ENCODE results near the gene IGFN1.

IGFN1 gene

GRCh38 chr1:201167041-201167991, 23.3 kb upstream of the IGFN1 start:
- Histone ChIP-seq H3K36me3 (ENCODE audit: control insufficient read depth, insufficient read depth, low read length) (no peaks in the 10 kb centered on the region), H3K9ac (ENCODE audit: low read length) (no peak overlapping the region), H2BK5ac (ENCODE audit: low read length) (no peak overlapping the region), H2BK120ac (ENCODE audit: low read depth, low read length) (no peak overlapping the region), H3K27ac (ENCODE audit: low read depth, low read length) (no peak overlapping the region), H4K8ac (ENCODE audit: low read depth, low read length) (no peak overlapping the region), H3K4ac (ENCODE audit: low read depth, low read length) (no peak overlapping the region), H2AK5ac (ENCODE audit: low read length) (no peak overlapping the region), H2BK15ac (replicated peaks; ENCODE audit: low read depth) (no peak overlapping the region), H3K4me3 (ENCODE audit: low read length) (no peak overlapping the region), H3K79me1 (ENCODE audit: low read length) (no peaks in the 10 kb centered on the region), H3K18ac (ENCODE audit: low read length) (peak overlapping the region; percentile 35), H4K5ac (ENCODE audit: low read length) (no peak overlapping the region), H3K79me2 (ENCODE audit: control insufficient read depth, insufficient read depth, low read length) (no peaks in the 10 kb centered on the region), H3K23ac (ENCODE audit: low read length) (no peak overlapping the region), H3K56ac (ENCODE audit: low read length) (no peak overlapping the region), H3K4me2 (ENCODE audit: low read length) (no peak overlapping the region), H3K4me1 (ENCODE audit: control insufficient read depth, low read depth, low read length) (peaks cover 2% of the 10 kb centered on the region), H3K27me3 (ENCODE audit: insufficient read depth, low read length, poor library complexity) (peaks cover 2% of the 10 kb centered on the region)
- DNase-seq: no peak
- WGBS (ENCODE audit: extremely low coverage, insufficient coverage, low lambda C conversion rate): no CpG with 5 or more reads among the region's 13 CpGs

GRCh38 chr1:201169203-201169602, 21.4 kb upstream of the IGFN1 start:
- Histone ChIP-seq H3K79me2 (ENCODE audit: control insufficient read depth, insufficient read depth, low read length) (no peaks in the 10 kb centered on the region), H3K18ac (ENCODE audit: low read length) (no peak overlapping the region), H3K27me3 (ENCODE audit: insufficient read depth, low read length, poor library complexity) (peaks cover 2% of the 10 kb centered on the region), H3K4me2 (ENCODE audit: low read length) (no peak overlapping the region), H3K4me1 (ENCODE audit: control insufficient read depth, low read depth, low read length) (peaks cover 2% of the 10 kb centered on the region), H3K27ac (ENCODE audit: low read depth, low read length) (no peak overlapping the region), H3K23ac (ENCODE audit: low read length) (no peak overlapping the region), H2BK5ac (ENCODE audit: low read length) (no peak overlapping the region), H3K4me3 (ENCODE audit: low read length) (no peak overlapping the region), H4K8ac (ENCODE audit: low read depth, low read length) (no peak overlapping the region), H2BK120ac (ENCODE audit: low read depth, low read length) (no peak overlapping the region), H3K9ac (ENCODE audit: low read length) (no peak overlapping the region), H3K56ac (ENCODE audit: low read length) (no peak overlapping the region), H3K79me1 (ENCODE audit: low read length) (no peaks in the 10 kb centered on the region), H3K36me3 (ENCODE audit: control insufficient read depth, insufficient read depth, low read length) (no peaks in the 10 kb centered on the region), H2BK15ac (replicated peaks; ENCODE audit: low read depth) (no peak overlapping the region), H3K4ac (ENCODE audit: low read depth, low read length) (no peak overlapping the region), H4K5ac (ENCODE audit: low read length) (no peak overlapping the region), H2AK5ac (ENCODE audit: low read length) (no peak overlapping the region)
- no CpG with 5 or more reads among the region's 3 CpGs for WGBS (ENCODE audit: extremely low coverage, insufficient coverage, low lambda C conversion rate)
- no peak for DNase-seq

GRCh38 chr1:201169971-201170532, 20.6 kb upstream of the IGFN1 start:
- Histone ChIP-seq H3K27ac (ENCODE audit: low read depth, low read length) (no peak overlapping the region), H3K9ac (ENCODE audit: low read length) (peak overlapping the region; percentile 41), H2BK120ac (ENCODE audit: low read depth, low read length) (no peak overlapping the region), H3K79me1 (ENCODE audit: low read length) (no peaks in the 10 kb centered on the region), H3K23ac (ENCODE audit: low read length) (no peak overlapping the region), H3K4ac (ENCODE audit: low read depth, low read length) (no peak overlapping the region), H3K4me3 (ENCODE audit: low read length) (no peak overlapping the region), H3K18ac (ENCODE audit: low read length) (no peak overlapping the region), H2BK5ac (ENCODE audit: low read length) (no peak overlapping the region), H4K8ac (ENCODE audit: low read depth, low read length) (no peak overlapping the region), H3K36me3 (ENCODE audit: control insufficient read depth, insufficient read depth, low read length) (no peaks in the 10 kb centered on the region), H3K56ac (ENCODE audit: low read length) (peak overlapping the region; percentile 75), H3K27me3 (ENCODE audit: insufficient read depth, low read length, poor library complexity) (no peaks in the 10 kb centered on the region), H3K4me1 (ENCODE audit: control insufficient read depth, low read depth, low read length) (peaks cover 2% of the 10 kb centered on the region), H3K79me2 (ENCODE audit: control insufficient read depth, insufficient read depth, low read length) (no peaks in the 10 kb centered on the region), H4K5ac (ENCODE audit: low read length) (no peak overlapping the region), H2AK5ac (ENCODE audit: low read length) (no peak overlapping the region), H3K4me2 (ENCODE audit: low read length) (peak overlapping the region; percentile 56), H2BK15ac (replicated peaks; ENCODE audit: low read depth) (no peak overlapping the region)
- no CpG with 5 or more reads among the region's 2 CpGs for WGBS (ENCODE audit: extremely low coverage, insufficient coverage, low lambda C conversion rate)
- DNase-seq: no peak

GRCh38 chr1:201170533-201171062, 20.0 kb upstream of the IGFN1 start:
- Histone ChIP-seq H3K79me2 (ENCODE audit: control insufficient read depth, insufficient read depth, low read length) (no peaks in the 10 kb centered on the region), H3K4me1 (ENCODE audit: control insufficient read depth, low read depth, low read length) (peaks cover 2% of the 10 kb centered on the region), H3K36me3 (ENCODE audit: control insufficient read depth, insufficient read depth, low read length) (no peaks in the 10 kb centered on the region), H4K8ac (ENCODE audit: low read depth, low read length) (no peak overlapping the region), H3K27me3 (ENCODE audit: insufficient read depth, low read length, poor library complexity) (no peaks in the 10 kb centered on the region), H3K79me1 (ENCODE audit: low read length) (no peaks in the 10 kb centered on the region), H3K56ac (ENCODE audit: low read length) (peak overlapping the region; percentile 75), H2AK5ac (ENCODE audit: low read length) (no peak overlapping the region), H2BK120ac (ENCODE audit: low read depth, low read length) (no peak overlapping the region), H3K4me3 (ENCODE audit: low read length) (peak overlapping the region; percentile 51), H3K4me2 (ENCODE audit: low read length) (peak overlapping the region; percentile 76), H3K27ac (ENCODE audit: low read depth, low read length) (peak overlapping the region; percentile 54), H3K23ac (ENCODE audit: low read length) (no peak overlapping the region), H3K9ac (ENCODE audit: low read length) (peak overlapping the region; percentile 66), H3K18ac (ENCODE audit: low read length) (peak overlapping the region; percentile 47), H2BK15ac (replicated peaks; ENCODE audit: low read depth) (no peak overlapping the region), H3K4ac (ENCODE audit: low read depth, low read length) (no peak overlapping the region), H4K5ac (ENCODE audit: low read length) (no peak overlapping the region), H2BK5ac (ENCODE audit: low read length) (no peak overlapping the region)
- no CpG with 5 or more reads among the region's 26 CpGs for WGBS (ENCODE audit: extremely low coverage, insufficient coverage, low lambda C conversion rate)
- DNase-seq: peak; percentile 94

- Histone ChIP-seq H3K4me1 (ENCODE audit: control insufficient read depth, low read depth, low read length) (peaks cover 2% of the 10 kb centered on the region), H2BK15ac (replicated peaks; ENCODE audit: low read depth) (no peak overlapping the region), H3K23ac (ENCODE audit: low read length) (no peak overlapping the region), H2BK120ac (ENCODE audit: low read depth, low read length) (peak overlapping the region; percentile 55), H2AK5ac (ENCODE audit: low read length) (no peak overlapping the region), H3K56ac (ENCODE audit: low read length) (peak overlapping the region; percentile 69), H3K18ac (ENCODE audit: low read length) (peak overlapping the region; percentile 47), H3K4me3 (ENCODE audit: low read length) (peak overlapping the region; percentile 51), H3K36me3 (ENCODE audit: control insufficient read depth, insufficient read depth, low read length) (no peaks in the 10 kb centered on the region), H3K79me2 (ENCODE audit: control insufficient read depth, insufficient read depth, low read length) (no peaks in the 10 kb centered on the region), H4K5ac (ENCODE audit: low read length) (no peak overlapping the region), H3K9ac (ENCODE audit: low read length) (peak overlapping the region; percentile 66), H3K27ac (ENCODE audit: low read depth, low read length) (peak overlapping the region; percentile 54), H3K4me2 (ENCODE audit: low read length) (peak overlapping the region; percentile 76), H3K4ac (ENCODE audit: low read depth, low read length) (no peak overlapping the region), H3K27me3 (ENCODE audit: insufficient read depth, low read length, poor library complexity) (no peaks in the 10 kb centered on the region), H3K79me1 (ENCODE audit: low read length) (no peaks in the 10 kb centered on the region), H4K8ac (ENCODE audit: low read depth, low read length) (no peak overlapping the region), H2BK5ac (ENCODE audit: low read length) (no peak overlapping the region)
- WGBS (ENCODE audit: extremely low coverage, insufficient coverage, low lambda C conversion rate): no CpG with 5 or more reads among the region's 48 CpGs
- peak; percentile 81 for DNase-seq
Measured at GRCh38 chr1:201171063-201172036, 19.3 kb upstream of the IGFN1 start.

All from mesendoderm (in vitro differentiated cells).